ENCODE results near the gene GSX2. TPM values are rescaled to one million over a fixed set of nuclear protein-coding genes. Genes with fewer than 3 reads are reported as not detected.
A peak's percentile ranks its signal among the peaks of the same experiment; 100 is the strongest.

The GSX2 gene
- total RNA-seq, 1 donor from 2014 or later: not detected

GRCh38 chr4:54063229-54063628, 36.7 kb upstream of the GSX2 start:
- H3K4me1 ChIP-seq: peaks cover 54% of the 10 kb centered on the region
- no peak for DNase-seq
- H3K9me3 ChIP-seq: no peaks in the 10 kb centered on the region
- H3K36me3 ChIP-seq: no peaks in the 10 kb centered on the region
- intact Hi-C loops (cut with DNase I): no loop called here
- peak overlapping the region; percentile 92 for H3K4me3 ChIP-seq
- H3K27ac ChIP-seq: peak overlapping the region; percentile 98
- no peak for TF ChIP-seq CTCF (IDR thresholded peaks at IDR 0.05)
- no peaks in the 10 kb centered on the region for H3K27me3 ChIP-seq
- ATAC-seq: no peak

- DNase-seq (peak; percentile 74), ATAC-seq (peak; percentile 59)
- Histone ChIP-seq H3K27ac (peak overlapping the region; percentile 98), H3K4me3 (peak overlapping the region; percentile 92), H3K9me3 (no peaks in the 10 kb centered on the region), H3K27me3 (no peaks in the 10 kb centered on the region), H3K36me3 (no peaks in the 10 kb centered on the region), H3K4me1 (peaks cover 51% of the 10 kb centered on the region)
- no peak for TF ChIP-seq CTCF (IDR thresholded peaks at IDR 0.05)
- intact Hi-C loops (cut with DNase I): no loop called here
Observed at GRCh38 chr4:54063737-54064316, 36.1 kb upstream of the GSX2 start.

- H3K4me1 ChIP-seq: peaks cover 45% of the 10 kb centered on the region
- H3K27me3 ChIP-seq: no peaks in the 10 kb centered on the region
- peak within 1 kb of the TSS; percentile 92 for H3K4me3 ChIP-seq
- H3K27ac ChIP-seq: peak within 1 kb of the TSS; percentile 98
- no peak for TF ChIP-seq CTCF (IDR thresholded peaks at IDR 0.05)
- H3K9me3 ChIP-seq: no peaks in the 10 kb centered on the region
- intact Hi-C loops (cut with DNase I): no loop called here
- H3K36me3 ChIP-seq: no peaks in the 10 kb centered on the region
- ATAC-seq: peak; percentile 98
- DNase-seq: peak; percentile 98
Observed at GRCh38 chr4:54064317-54065111, 35.4 kb upstream of the GSX2 start, which contains the start of gene CHIC2. Gene CHIC2 (minus strand): TSS chr4:54064605. CDS start chr4:54064300, 305 bp downstream.

- H3K4me3 ChIP-seq: peak overlapping the region; percentile 92
- DNase-seq: no peak
- no peak for TF ChIP-seq CTCF (IDR thresholded peaks at IDR 0.05)
Observed at GRCh38 chr4:54065282-54066087, 34.5 kb upstream of the GSX2 start.

GRCh38 chr4:54066088-54066415, 33.9 kb upstream of the GSX2 start:
- Histone ChIP-seq H3K27me3 (no peaks in the 10 kb centered on the region), H3K4me3 (no peak overlapping the region), H3K4me1 (peaks cover 32% of the 10 kb centered on the region), H3K36me3 (no peaks in the 10 kb centered on the region), H3K27ac (peak overlapping the region; percentile 83), H3K9me3 (no peaks in the 10 kb centered on the region)
- ATAC-seq (no peak), DNase-seq (no peak)
- intact Hi-C loops (cut with DNase I): no loop called here
- TF ChIP-seq CTCF (IDR thresholded peaks at IDR 0.05): no peak

More at GRCh38 chr4:54065282-54066087, 34.5 kb upstream of the GSX2 start:
- Histone ChIP-seq H3K27me3 (no peaks in the 10 kb centered on the region), H3K4me1 (peaks cover 36% of the 10 kb centered on the region), H3K9me3 (no peaks in the 10 kb centered on the region), H3K27ac (peak overlapping the region; percentile 83), H3K36me3 (no peaks in the 10 kb centered on the region)
- ATAC-seq: no peak
- intact Hi-C loops (cut with DNase I): no loop called here
